Anterior cingulate cortex (tissue), 58 donors: ENCODE results near the gene FAM199X.
"Not testable (repeated sequence)": the region's sequence is repeated elsewhere in the genome, so short reads cannot be mapped to it uniquely, and the experiment has no call there.

ENCODE experiments used
- DNase-seq, 58 donors: peaks; one replicate each; lab custom pipeline; 2025; lab: John Stamatoyannopoulos, UW

FAM199X gene

DNA sequence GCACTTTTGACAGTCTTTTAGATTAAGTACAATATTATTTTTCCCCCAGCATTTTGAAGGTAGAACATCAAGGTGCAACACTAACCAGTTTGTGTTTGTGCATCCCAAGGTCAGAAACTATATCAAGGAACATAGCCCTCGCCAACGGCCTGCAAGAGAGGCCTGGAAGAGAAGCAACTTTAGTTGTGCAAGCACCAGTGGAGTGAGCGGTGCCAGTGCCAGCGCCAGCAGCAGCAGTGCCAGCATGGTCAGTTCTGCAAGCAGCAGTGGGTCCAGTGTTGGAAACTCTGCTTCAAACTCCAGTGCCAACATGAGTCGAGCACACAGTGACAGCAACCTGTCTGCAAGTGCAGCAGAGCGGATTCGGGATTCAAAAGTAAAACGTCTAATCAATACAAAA lies 21.7 kb downstream of the FAM199X start:
- peak in 3 of 58 donors; percentile 0 to 7 (median 0) for DNase-seq

DNA sequence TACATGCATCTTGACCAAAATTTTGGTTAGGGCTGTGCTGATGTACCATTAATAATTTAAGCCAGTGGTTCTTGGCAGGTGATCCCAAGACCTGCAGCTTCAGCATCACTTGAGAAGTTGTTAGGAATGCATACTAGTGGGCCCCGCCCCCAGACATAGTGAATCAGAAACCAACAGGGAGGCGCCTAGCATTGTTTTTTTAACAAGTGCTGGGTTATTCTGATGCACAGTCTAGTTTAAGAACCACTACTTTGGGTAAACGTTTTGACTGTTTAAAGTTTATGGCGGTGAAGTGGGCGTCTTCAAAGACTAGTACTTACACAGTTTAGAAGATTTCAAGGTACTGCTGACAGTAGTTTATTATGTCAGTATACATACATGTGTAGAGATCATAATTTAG lies 23.6 kb downstream of the FAM199X start:
- DNase-seq, result no peak

GRCh38 chrX:104193485-104193884 lies 27.2 kb downstream of the FAM199X start:
- DNase-seq, result no peak

DNA sequence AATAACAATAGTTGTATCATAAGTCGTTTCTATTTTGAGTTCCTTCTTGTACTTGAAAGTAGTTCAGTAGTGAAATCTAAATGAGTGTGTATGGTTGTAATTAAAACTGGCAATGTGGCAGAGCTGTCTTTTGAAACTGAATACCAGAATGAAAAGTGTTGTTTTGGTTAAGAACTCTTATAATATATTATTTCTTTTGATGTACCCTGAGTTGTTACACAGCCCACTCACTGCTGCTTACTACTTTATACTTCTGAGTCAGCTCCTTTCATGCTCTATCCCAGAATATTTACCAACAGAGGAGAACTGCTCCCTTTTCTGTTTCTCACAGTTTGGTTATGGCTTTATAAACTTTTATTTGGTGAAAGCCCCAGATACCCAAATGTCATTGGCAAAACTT lies 28.8 kb downstream of the FAM199X start:
- DNase-seq, result no peak

GRCh38 chrX:104195489-104196084 lies 29.3 kb downstream of the FAM199X start:
- DNase-seq, result peak in 2 of 58 donors; percentile 0 to 1

DNA sequence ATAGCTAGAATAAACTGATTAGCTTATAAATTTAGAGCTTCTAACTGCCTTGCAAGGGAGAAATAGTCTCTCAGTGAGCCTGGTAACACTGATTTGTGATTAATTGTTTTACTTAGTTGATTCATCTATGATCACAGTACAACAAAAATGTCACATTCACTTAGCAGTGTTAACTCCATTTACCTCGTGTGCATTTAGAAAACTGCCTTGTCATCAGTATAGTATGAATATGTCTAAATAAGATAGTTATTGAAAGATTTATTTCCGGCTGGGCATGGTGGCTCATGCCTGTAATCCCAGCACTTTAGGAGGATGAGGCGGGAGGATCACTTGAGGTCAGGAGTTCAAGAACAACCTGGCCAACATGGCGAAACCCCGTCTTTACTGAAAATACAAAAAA lies 39.3 kb downstream of the FAM199X start:
- DNase-seq, result no peak

GRCh38 chrX:104211187-104211586 lies 44.9 kb downstream of the FAM199X start:
- DNase-seq, result no peak

GRCh38 chrX:104230060-104230459 lies 63.8 kb downstream of the FAM199X start:
- not testable (repeated sequence) for DNase-seq
